GM19099 (cell line): Measurements from ENCODE around the gene ZNF860.

Source experiments
- POLR2A ChIP-seq: IDR thresholded peaks from 3 replicates; pipeline ENCODE4 v1.6.1; 2011; ENCODE audit warnings: low read depth; ENCODE audit not compliant: insufficient read length; ENCODE audit errors: extremely low read depth

The ZNF860 gene

GRCh38 chr3:31974964-31975363 lies 6.6 kb upstream of the ZNF860 start:
- TF ChIP-seq POLR2A = no peak

GRCh38 chr3:31976302-31976701 lies 5.2 kb upstream of the ZNF860 start:
- TF ChIP-seq POLR2A = no peak

GRCh38 chr3:31977736-31978135 lies 3.8 kb upstream of the ZNF860 start:
- no peak for TF ChIP-seq POLR2A

- no peak for TF ChIP-seq POLR2A
These were observed 3.0 kb upstream of the ZNF860 start for GRCh38 chr3:31978553-31978952.

- no peak for TF ChIP-seq POLR2A
These were observed 2.4 kb upstream of the ZNF860 start for GRCh38 chr3:31979001-31979697.

GRCh38 chr3:31980530-31981205 lies 882 bp upstream of the ZNF860 start:
- TF ChIP-seq POLR2A = no peak

- no peak for TF ChIP-seq POLR2A
These were observed 2.8 kb downstream of the ZNF860 start for GRCh38 chr3:31984321-31984720.

- no peak for TF ChIP-seq POLR2A
These were observed 4.3 kb downstream of the ZNF860 start for GRCh38 chr3:31985831-31986230.

- no peak for TF ChIP-seq POLR2A
These were observed 6.7 kb downstream of the ZNF860 start for GRCh38 chr3:31988271-31988670.

- TF ChIP-seq POLR2A = no peak
These were observed 12.3 kb downstream of the ZNF860 start for GRCh38 chr3:31993843-31994242.

GRCh38 chr3:31996195-31996594 lies 14.6 kb downstream of the ZNF860 start:
- TF ChIP-seq POLR2A = no peak

- TF ChIP-seq POLR2A = no peak
These were observed 15.9 kb downstream of the ZNF860 start for GRCh38 chr3:31997500-31997899.

- TF ChIP-seq POLR2A = no peak
These were observed 18.4 kb downstream of the ZNF860 start for GRCh38 chr3:31999907-32000439.

GRCh38 chr3:32000877-32001276 lies 19.3 kb downstream of the ZNF860 start:
- no peak for TF ChIP-seq POLR2A

- no peak for TF ChIP-seq POLR2A
These were observed 21.2 kb downstream of the ZNF860 start for GRCh38 chr3:32002561-32003368.
